ENCODE results near the gene OPN4.

GRCh38 chr10:86630079-86630478, 24.3 kb upstream of the OPN4 start:
- TF ChIP-seq CTCF (IDR thresholded peaks at IDR 0.05; ENCODE audit: insufficient read depth, low read depth, low read length) (no peak), EZH2 (IDR thresholded peaks at IDR 0.05; ENCODE audit: insufficient read depth, low read length) (no peak)

All from astrocyte (in vitro differentiated cells and primary cell).